Gastroesophageal sphincter (tissue), 4 donors: Measurements from ENCODE around the gene PPP2R2B. TPM values are rescaled to one million over a fixed set of nuclear protein-coding genes. Genes with fewer than 3 reads are reported as not detected.

Experiments
- ATAC-seq: fragments of 150-250 bp; one replicate; pipeline ENCODE4 v1.9.1; 2016; ENCODE audit warnings: mild to moderate bottlenecking, moderate library complexity
- H3K27ac ChIP-seq, 4 donors: fragments of 200-600 bp; sonication (generic) in 3 of 4; 1 replicate in 3 of 4; 2 replicates in 1 of 4; pipeline ENCODE4 v1.5.1; 2016 to 2019
- H3K27me3 ChIP-seq: fragments of 200-600 bp; sonication (generic); one replicate; pipeline ENCODE4 v1.5.1; 2019
- H3K36me3 ChIP-seq, 2 donors: fragments of 200-600 bp; sonication (generic); one replicate each; pipeline ENCODE4 v1.5.1; 2019; ENCODE audit warnings: control low read depth in 1 of 2
- H3K4me1 ChIP-seq, 3 donors: fragments of 200-600 bp; sonication (generic); 1 replicate in 2 of 3; 2 replicates in 1 of 3; pipeline ENCODE4 v1.5.1; 2016 to 2019; ENCODE audit warnings: control low read depth in 2 of 3
- H3K4me3 ChIP-seq, 2 donors: fragments of 200-600 bp; sonication (generic); one replicate each; pipeline ENCODE4 v1.5.1; 2019; ENCODE audit warnings: mild to moderate bottlenecking in 1 of 2, moderate library complexity in 1 of 2
- H3K9me3 ChIP-seq, 3 donors: fragments of 200-600 bp; sonication (generic); one replicate each; pipeline ENCODE4 v1.5.1; 2017 to 2019; ENCODE audit warnings: control low read depth in 2 of 3
- CTCF ChIP-seq, 4 experiments: fragments of 200-600 bp in 2 of 4; fragments of 450-650 bp in 2 of 4; sonication (generic) in 1 of 4; IDR thresholded peaks; one replicate each; pipeline ENCODE4 v1.5.1; 2017 to 2019; ENCODE audit warnings: antibody characterized with exemption in 4 of 4, mild to moderate bottlenecking in 2 of 4, moderate library complexity in 2 of 4
- EP300 ChIP-seq: sonication (generic); formaldehyde crosslinking; IDR thresholded peaks from one replicate; pipeline ENCODE4 v1.6.1; 2017; ENCODE audit warnings: antibody characterized with exemption, mild to moderate bottlenecking
- POLR2A ChIP-seq, 2 donors: fragments of 450-650 bp; IDR thresholded peaks; one replicate each; pipeline ENCODE4 v1.6.1; 2017; ENCODE audit warnings: antibody characterized with exemption in 2 of 2, mild to moderate bottlenecking in 2 of 2, moderate library complexity in 1 of 2
- POLR2AphosphoS5 ChIP-seq: sonication (generic); formaldehyde crosslinking; IDR thresholded peaks from one replicate; pipeline ENCODE4 v1.6.1; 2017; ENCODE audit warnings: antibody characterized with exemption
- WGBS, 2 donors: methylation state at CpG; one replicate each; pipeline ENCODE4 v1.1.5; 2018; ENCODE audit warnings: low coverage in 1 of 2; 5-methylcytosine and 5-hydroxymethylcytosine counted together
- total RNA-seq, 4 donors: library from RNA; depleted of rRNA; stranded (reverse); fragments of >200 nt; gene quantifications; one replicate each; pipeline ENCODE4 v1.1.0, GENCODE V29; 2016

The PPP2R2B gene
- total RNA-seq: 1 to 10 TPM; 1.0 to 3.0 (median 2.3) TPM

- Histone ChIP-seq H3K4me1 (peaks cover 0 to 25% (median 9%) of the 10 kb centered on the region in 3 donors), H3K27ac (no peak within 1 kb of the TSS), H3K27me3 (peaks cover 44% of the 10 kb centered on the region), H3K36me3 (no peaks in the 10 kb centered on the region), H3K4me3 (peak within 1 kb of the TSS; percentile 27 to 52), H3K9me3 (no peaks in the 10 kb centered on the region)
- ATAC-seq: peak; percentile 46
- TF ChIP-seq POLR2A (IDR thresholded peaks at IDR 0.05): no peak
- WGBS, 2 donors: no CpG with 5 or more reads among the region's 40 CpGs
These were observed at the start of gene PPP2R2B for GRCh38 chr5:146878476-146879172. PPP2R2B (minus strand) TSS chr5:146878757.

GRCh38 chr5:146924132-146924531 is 45.6 kb upstream of the PPP2R2B start:
- TF ChIP-seq EP300 (no peak), POLR2A (IDR thresholded peaks at IDR 0.05) (no peak), POLR2AphosphoS5 (no peak)
- no peaks in the 10 kb centered on the region for H3K4me1 ChIP-seq
- H3K27ac ChIP-seq: no peak overlapping the region
- no peak for ATAC-seq
- H3K9me3 ChIP-seq: no peaks in the 10 kb centered on the region
- no peaks in the 10 kb centered on the region for H3K36me3 ChIP-seq
- H3K27me3 ChIP-seq: no peaks in the 10 kb centered on the region
- H3K4me3 ChIP-seq: no peak overlapping the region

- H3K4me1 ChIP-seq: no peaks in the 10 kb centered on the region
- no peaks in the 10 kb centered on the region for H3K36me3 ChIP-seq
- TF ChIP-seq EP300: no peak
- no peak for TF ChIP-seq POLR2AphosphoS5
- no peak for TF ChIP-seq CTCF (IDR thresholded peaks at IDR 0.05)
- TF ChIP-seq POLR2A (IDR thresholded peaks at IDR 0.05): no peak
- no peaks in the 10 kb centered on the region for H3K27me3 ChIP-seq
- H3K27ac ChIP-seq: no peak overlapping the region
- ATAC-seq: no peak
- H3K4me3 ChIP-seq: no peak overlapping the region
- WGBS, 2 donors: 42 to 50% methylated on average over 3 to 4 of the region's 4 CpGs
- no peaks in the 10 kb centered on the region for H3K9me3 ChIP-seq
These were observed 42.7 kb upstream of the PPP2R2B start for GRCh38 chr5:146921225-146921624.

- TF ChIP-seq EP300 (no peak), POLR2AphosphoS5 (no peak), POLR2A (IDR thresholded peaks at IDR 0.05) (no peak), CTCF (IDR thresholded peaks at IDR 0.05) (no peak)
- no peaks in the 10 kb centered on the region for H3K4me1 ChIP-seq
- WGBS, 2 donors: 47 to 63% methylated on average over 5 of the region's 7 CpGs
These were observed 41.9 kb upstream of the PPP2R2B start for GRCh38 chr5:146920351-146920881.

GRCh38 chr5:146919304-146919703 is 40.7 kb upstream of the PPP2R2B start:
- no peaks in the 10 kb centered on the region for H3K9me3 ChIP-seq
- H3K4me3 ChIP-seq: no peak overlapping the region
- WGBS, 2 donors: 29 to 66% methylated on average over 2 of the region's 2 CpGs
- no peak for ATAC-seq
- no peaks in the 10 kb centered on the region for H3K4me1 ChIP-seq
- H3K27me3 ChIP-seq: no peaks in the 10 kb centered on the region
- H3K36me3 ChIP-seq: no peaks in the 10 kb centered on the region
- TF ChIP-seq POLR2AphosphoS5 (no peak), POLR2A (IDR thresholded peaks at IDR 0.05) (no peak), EP300 (no peak), CTCF (IDR thresholded peaks at IDR 0.05) (no peak)
- H3K27ac ChIP-seq: no peak overlapping the region

More at GRCh38 chr5:146920351-146920881, 41.9 kb upstream of the PPP2R2B start:
- Histone ChIP-seq H3K36me3 (no peaks in the 10 kb centered on the region), H3K4me3 (no peak overlapping the region), H3K9me3 (no peaks in the 10 kb centered on the region), H3K27ac (no peak overlapping the region), H3K27me3 (no peaks in the 10 kb centered on the region)
- no peak for ATAC-seq

GRCh38 chr5:146917931-146918330 is 39.4 kb upstream of the PPP2R2B start:
- Histone ChIP-seq H3K27me3 (no peaks in the 10 kb centered on the region), H3K9me3 (no peaks in the 10 kb centered on the region), H3K4me1 (no peaks in the 10 kb centered on the region), H3K27ac (no peak overlapping the region), H3K36me3 (no peaks in the 10 kb centered on the region), H3K4me3 (no peak overlapping the region)
- TF ChIP-seq POLR2AphosphoS5 (no peak), POLR2A (IDR thresholded peaks at IDR 0.05) (no peak), EP300 (no peak), CTCF (IDR thresholded peaks at IDR 0.05) (no peak)
- WGBS, 2 donors: 50 to 64% methylated on average over 1 of the region's 1 CpG
- ATAC-seq: no peak
